Effector memory CD8-positive, alpha-beta T cell (primary cell): ENCODE measurements around the gene ELAC1.
"Not testable (repeated sequence)": the region's sequence is repeated elsewhere in the genome, so short reads cannot be mapped to it uniquely, and the experiment has no call there.

Source experiments
- ATAC-seq: fragments of 150-1000 bp; cut with Tn5 transposase; replicated peaks from 2 replicates; pipeline ENCODE4 v1.10.0; 2021; ENCODE audit warnings: mild to moderate bottlenecking, moderate library complexity
- DNase-seq, 3 experiments: peaks; one replicate each; pipeline ENCODE4 v3.0.0; 2021
- H3K27ac Mint-ChIP-seq, 2 donors: one replicate each; pipeline ENCODE4 v1.8.0; 2022; ENCODE audit warnings: mild to moderate bottlenecking in 2 of 2, mixed read lengths in 2 of 2, moderate library complexity in 2 of 2
- H3K27me3 Mint-ChIP-seq, 2 donors: one replicate each; pipeline ENCODE4 v1.8.0; 2022; ENCODE audit warnings: mixed read lengths in 2 of 2
- H3K36me3 Mint-ChIP-seq: one replicate; pipeline ENCODE4 v1.8.0; 2022; ENCODE audit warnings: mild to moderate bottlenecking, moderate library complexity, mixed read lengths; ENCODE audit not compliant: insufficient read depth
- H3K4me1 Mint-ChIP-seq, 2 donors: one replicate each; pipeline ENCODE4 v1.8.0; 2022; ENCODE audit warnings: low read depth in 2 of 2, mixed read lengths in 2 of 2
- H3K4me3 Mint-ChIP-seq, 2 donors: one replicate each; pipeline ENCODE4 v1.8.0; 2022; ENCODE audit warnings: mild to moderate bottlenecking in 2 of 2, mixed read lengths in 2 of 2, moderate library complexity in 2 of 2
- H3K9me3 Mint-ChIP-seq, 2 donors: one replicate each; pipeline ENCODE4 v1.8.0; 2022; ENCODE audit warnings: mixed read lengths in 2 of 2
- total RNA-seq, 9 experiments: gene quantifications; one replicate each; lab custom pipeline; 2026; lab: John Stamatoyannopoulos, UW

ELAC1 gene, protein sequence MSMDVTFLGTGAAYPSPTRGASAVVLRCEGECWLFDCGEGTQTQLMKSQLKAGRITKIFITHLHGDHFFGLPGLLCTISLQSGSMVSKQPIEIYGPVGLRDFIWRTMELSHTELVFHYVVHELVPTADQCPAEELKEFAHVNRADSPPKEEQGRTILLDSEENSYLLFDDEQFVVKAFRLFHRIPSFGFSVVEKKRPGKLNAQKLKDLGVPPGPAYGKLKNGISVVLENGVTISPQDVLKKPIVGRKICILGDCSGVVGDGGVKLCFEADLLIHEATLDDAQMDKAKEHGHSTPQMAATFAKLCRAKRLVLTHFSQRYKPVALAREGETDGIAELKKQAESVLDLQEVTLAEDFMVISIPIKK
- total RNA-seq = 4.7 to 10.2 (median 6.9) reads per million in 9 experiments

DNA sequence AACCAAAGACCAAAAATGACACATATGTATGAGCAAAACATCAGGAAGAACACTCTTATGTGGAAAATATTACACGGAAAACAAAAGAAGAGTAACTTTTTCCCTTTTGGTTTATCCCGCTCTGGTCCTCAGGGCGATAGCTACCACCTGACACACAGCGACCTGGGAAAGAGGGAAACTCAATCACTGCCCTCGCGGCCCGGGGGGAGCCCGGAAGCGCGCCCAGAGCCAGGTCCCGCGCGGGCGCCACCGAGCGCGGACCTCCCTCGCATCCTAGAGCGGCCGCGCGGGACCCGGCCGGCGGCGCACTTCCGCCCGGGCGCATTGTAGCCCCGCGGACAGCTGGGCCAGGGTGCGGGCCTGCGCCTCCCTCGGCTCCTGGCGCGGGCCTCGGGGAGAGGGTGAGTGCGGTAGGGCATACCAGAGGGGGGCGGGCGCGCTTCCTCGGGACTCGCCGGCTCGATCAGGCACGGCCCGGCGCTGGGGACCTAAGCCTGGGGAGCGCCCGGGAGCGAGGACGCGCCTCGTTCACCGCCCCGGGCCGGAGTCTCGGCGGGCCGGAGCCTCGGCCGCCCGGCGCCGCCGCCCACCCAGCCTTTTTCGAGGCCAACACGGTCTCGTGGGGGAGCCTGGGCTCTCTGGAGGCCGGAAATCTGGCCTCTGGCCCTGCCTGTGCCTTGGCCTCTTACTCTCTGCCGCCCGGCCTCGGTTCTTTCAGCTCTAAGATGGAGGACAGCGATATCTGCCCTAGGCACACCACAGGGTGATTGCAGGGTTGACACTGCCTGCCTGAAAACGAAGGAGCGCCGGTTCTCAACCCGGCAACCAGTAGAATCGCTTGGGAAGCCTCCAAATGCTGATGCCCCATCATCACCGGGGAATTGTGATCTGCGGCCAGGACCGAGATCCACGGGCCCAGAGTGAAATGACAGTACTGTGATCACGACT lies at the start of gene ELAC1:
TSS of gene ELAC1 (plus strand) at position 327 of the 948 bp plus-strand sequence. CDS start 6,365 bp downstream, outside the sequence.
- peaks cover 20 to 23% of the 10 kb centered on the region in 2 donors for H3K4me1 Mint-ChIP-seq
- peaks cover 2% of the 10 kb centered on the region for H3K36me3 Mint-ChIP-seq
- ATAC-seq (peak; percentile 91), DNase-seq (peak; percentile 55 to 66 (median 64))
- peak within 1 kb of the TSS; percentile 67 to 87 for H3K27ac Mint-ChIP-seq
- peak within 1 kb of the TSS; percentile 76 to 87 for H3K4me3 Mint-ChIP-seq
- peaks cover 3 to 6% of the 10 kb centered on the region in 2 donors for H3K9me3 Mint-ChIP-seq
- peaks cover 0 to 7% of the 10 kb centered on the region in 2 donors for H3K27me3 Mint-ChIP-seq

DNA sequence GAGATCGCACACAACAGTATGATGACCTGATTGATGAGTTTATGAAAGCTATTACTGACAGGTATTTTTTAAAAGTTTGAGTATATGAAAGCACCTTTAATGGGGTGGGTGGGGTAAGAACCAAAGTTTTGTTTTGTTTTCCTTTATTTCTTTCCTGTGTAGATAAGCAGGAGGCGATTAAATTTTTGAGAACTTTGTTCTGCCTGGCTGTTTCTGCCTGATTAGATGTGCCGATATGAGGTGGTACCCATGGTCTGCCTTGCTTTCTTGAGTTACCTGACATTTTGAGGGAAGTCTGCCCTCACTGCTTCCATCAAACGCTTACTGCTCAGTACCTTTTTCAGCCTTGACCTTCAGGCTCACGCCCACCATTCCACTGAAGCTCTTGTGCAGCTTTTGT lies 49.7 kb upstream of the ELAC1 start:
- H3K27me3 Mint-ChIP-seq = no peaks in the 10 kb centered on the region
- no peak overlapping the region for H3K4me3 Mint-ChIP-seq
- no peak for ATAC-seq
- H3K27ac Mint-ChIP-seq = peak overlapping the region in 1 of 2 donors; percentile 22
- H3K4me1 Mint-ChIP-seq = peaks cover 0 to 9% of the 10 kb centered on the region in 2 donors
- H3K9me3 Mint-ChIP-seq = no peaks in the 10 kb centered on the region
- DNase-seq = no peak
- H3K36me3 Mint-ChIP-seq = peaks cover 40% of the 10 kb centered on the region

DNA sequence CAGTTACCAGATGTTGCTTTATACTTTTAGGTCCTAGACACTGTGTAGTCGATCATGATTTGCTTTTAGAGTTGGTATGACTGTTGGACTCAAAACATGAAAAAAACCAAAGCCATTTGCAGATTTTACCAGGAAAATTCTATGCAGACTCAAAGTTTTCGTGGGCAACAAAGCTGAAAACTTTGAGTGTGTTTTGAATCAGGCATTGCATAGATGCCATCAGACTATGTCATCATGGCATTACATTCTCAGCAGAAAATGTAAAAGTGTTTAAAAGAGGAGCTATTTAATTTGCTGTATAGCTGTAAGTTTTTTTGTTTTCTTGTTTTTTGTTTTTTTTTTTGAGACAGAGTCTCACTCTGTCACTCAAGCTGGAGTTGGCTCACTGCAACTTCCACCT lies 43.5 kb upstream of the ELAC1 start:
- Mint-ChIP-seq H3K27ac (no peak overlapping the region), H3K4me3 (no peak overlapping the region), H3K9me3 (no peaks in the 10 kb centered on the region), H3K36me3 (peaks cover 72% of the 10 kb centered on the region), H3K4me1 (peaks cover 0 to 4% of the 10 kb centered on the region in 2 donors), H3K27me3 (no peaks in the 10 kb centered on the region)
- no peak for DNase-seq
- ATAC-seq = no peak

DNA sequence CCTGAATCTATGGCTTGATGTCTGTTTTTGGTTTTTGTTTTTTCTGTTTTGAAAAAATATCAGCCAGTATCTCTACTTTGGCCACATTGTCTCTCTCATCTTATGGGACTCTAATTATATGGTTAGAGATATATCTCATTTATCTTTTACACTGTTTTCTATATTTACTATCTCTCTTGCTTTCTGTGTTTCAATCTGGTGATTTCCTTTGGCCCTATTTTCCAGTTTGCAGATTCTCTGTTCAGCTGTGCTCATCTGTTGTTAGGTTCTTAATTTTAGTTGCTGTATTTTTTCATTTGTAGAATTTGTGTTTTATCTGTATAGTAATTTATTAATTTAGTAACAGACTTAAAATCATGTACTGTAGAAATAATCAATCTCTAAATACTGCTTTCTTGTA lies 41.3 kb upstream of the ELAC1 start:
- no peaks in the 10 kb centered on the region for H3K4me1 Mint-ChIP-seq
- H3K36me3 Mint-ChIP-seq = peaks cover 68% of the 10 kb centered on the region
- H3K4me3 Mint-ChIP-seq = no peak overlapping the region
- no peak for DNase-seq
- ATAC-seq = no peak
- no peak overlapping the region for H3K27ac Mint-ChIP-seq
- no peaks in the 10 kb centered on the region for H3K9me3 Mint-ChIP-seq
- H3K27me3 Mint-ChIP-seq = no peaks in the 10 kb centered on the region

DNA sequence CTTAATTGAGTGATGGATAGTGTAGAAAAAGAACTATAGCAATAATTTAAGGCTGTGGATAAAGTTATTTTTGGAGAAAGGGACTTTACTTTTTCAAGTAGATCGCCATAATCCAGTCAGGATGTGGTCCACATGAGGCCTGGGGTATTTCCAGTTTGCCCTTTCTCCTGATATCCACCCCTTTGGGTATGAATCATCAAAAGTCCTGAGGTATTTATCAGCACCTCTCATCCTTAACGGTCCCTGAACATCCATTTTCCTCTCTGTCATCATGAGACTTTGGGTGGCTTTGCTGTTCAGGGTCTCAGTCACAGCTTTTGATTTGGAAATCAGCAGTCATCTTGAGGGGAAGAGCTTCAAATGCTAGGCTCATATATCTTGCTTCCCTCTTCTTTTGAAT lies 39.3 kb upstream of the ELAC1 start:
- DNase-seq (no peak), ATAC-seq (no peak)
- peaks cover 75% of the 10 kb centered on the region for H3K36me3 Mint-ChIP-seq
- no peaks in the 10 kb centered on the region for H3K9me3 Mint-ChIP-seq
- no peaks in the 10 kb centered on the region for H3K27me3 Mint-ChIP-seq
- no peak overlapping the region for H3K4me3 Mint-ChIP-seq
- H3K27ac Mint-ChIP-seq = peak overlapping the region in 1 of 2 donors; percentile 6
- H3K4me1 Mint-ChIP-seq = no peaks in the 10 kb centered on the region

DNA sequence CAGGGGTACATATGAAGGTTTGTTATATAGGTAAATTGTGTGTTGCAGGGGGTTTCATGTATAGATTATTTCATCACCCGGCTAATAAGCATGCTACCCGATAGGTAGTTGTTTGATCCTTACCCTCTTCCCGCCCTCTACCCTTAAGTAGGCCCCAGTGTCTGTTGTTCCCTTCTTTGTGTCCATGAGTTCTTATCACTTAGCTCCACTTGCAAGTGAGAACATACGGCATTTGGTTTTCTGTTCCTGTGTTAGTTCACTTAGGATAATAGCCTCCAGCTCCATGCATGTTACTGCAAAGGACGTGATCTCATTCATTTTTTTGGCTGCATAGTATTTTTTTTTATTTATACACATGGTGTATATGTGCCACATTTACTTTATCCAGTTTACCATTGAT lies 34.2 kb upstream of the ELAC1 start:
- H3K36me3 Mint-ChIP-seq = peaks cover 46% of the 10 kb centered on the region
- ATAC-seq = no peak
- no peak overlapping the region for H3K4me3 Mint-ChIP-seq
- no peak for DNase-seq
- H3K4me1 Mint-ChIP-seq = peaks cover 0 to 7% of the 10 kb centered on the region in 2 donors
- H3K9me3 Mint-ChIP-seq = no peaks in the 10 kb centered on the region
- no peak overlapping the region for H3K27ac Mint-ChIP-seq
- H3K27me3 Mint-ChIP-seq = no peaks in the 10 kb centered on the region

DNA sequence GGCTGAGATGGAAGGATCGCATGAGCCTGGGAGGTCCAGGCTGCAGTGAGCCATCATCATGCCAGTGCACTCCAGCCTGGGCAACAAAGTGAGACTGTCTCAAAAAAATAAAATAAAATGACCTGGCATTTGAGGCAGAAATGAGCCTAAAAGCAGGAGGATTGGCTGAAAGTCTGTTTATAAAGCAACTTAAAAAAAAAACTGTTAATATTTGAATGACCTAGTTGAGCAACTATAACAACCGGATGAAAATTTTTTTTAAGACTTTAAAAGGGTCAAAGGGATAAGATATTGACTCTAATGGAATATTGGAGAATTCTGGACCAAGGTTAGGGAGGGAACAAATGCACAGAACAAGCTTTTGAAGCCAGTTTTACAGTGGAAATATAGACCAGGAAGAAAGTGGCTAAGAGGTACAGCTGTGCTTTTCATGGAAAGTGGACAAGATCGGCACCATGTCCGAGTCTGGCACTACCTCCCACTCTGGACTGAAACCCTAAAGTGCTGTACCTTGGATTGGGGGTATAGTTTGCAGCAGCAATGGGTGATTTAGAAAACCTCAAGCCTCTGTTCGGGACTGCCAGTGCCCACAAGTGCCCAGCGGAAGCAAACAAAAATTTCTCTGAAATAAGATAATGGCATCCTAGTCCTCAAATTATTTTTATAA lies 33.2 kb upstream of the ELAC1 start:
- Mint-ChIP-seq H3K27me3 (no peaks in the 10 kb centered on the region), H3K36me3 (peaks cover 36% of the 10 kb centered on the region), H3K9me3 (no peaks in the 10 kb centered on the region), H3K27ac (peak overlapping the region in 1 of 2 donors; percentile 78), H3K4me1 (peaks cover 0 to 7% of the 10 kb centered on the region in 2 donors), H3K4me3 (no peak overlapping the region)
- no peak for DNase-seq
- ATAC-seq = no peak

DNA sequence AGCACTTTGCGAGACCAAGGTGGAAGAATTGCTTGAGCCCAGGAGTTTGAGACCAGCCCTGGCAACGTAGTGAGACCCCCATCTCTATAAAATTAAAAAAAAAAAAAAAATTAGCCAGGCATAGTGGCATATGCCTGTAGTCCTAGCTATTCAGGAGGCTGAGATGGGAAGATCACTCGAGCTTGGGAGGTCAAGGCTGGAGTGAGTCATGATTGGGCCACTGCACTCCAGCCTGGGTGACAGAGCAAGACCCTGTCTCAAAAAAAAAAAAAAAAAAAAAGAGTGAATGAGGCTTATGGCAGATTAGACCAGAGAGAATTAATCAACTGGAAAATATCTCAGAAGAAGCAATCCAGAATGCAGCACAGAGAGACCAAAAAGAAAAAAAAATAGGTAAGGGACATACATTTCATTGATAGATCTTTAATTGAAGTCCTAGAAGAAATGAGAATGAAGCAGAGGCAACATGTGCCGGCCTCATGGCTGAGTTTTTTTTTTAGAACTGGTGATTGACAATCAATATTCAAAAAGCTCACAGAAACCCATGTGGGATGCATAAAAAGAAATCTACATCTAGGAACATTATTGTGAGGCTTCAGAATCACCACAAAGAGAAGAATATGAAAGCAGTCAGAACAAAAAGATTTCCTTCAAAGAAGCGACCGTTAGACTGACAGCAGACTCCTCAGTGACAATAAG lies 32.2 kb upstream of the ELAC1 start:
- DNase-seq (no peak), ATAC-seq (no peak)
- Mint-ChIP-seq H3K4me1 (peaks cover 0 to 7% of the 10 kb centered on the region in 2 donors), H3K36me3 (peaks cover 39% of the 10 kb centered on the region), H3K9me3 (no peaks in the 10 kb centered on the region), H3K4me3 (no peak overlapping the region), H3K27me3 (no peaks in the 10 kb centered on the region), H3K27ac (peak overlapping the region; percentile 77 to 78)

DNA sequence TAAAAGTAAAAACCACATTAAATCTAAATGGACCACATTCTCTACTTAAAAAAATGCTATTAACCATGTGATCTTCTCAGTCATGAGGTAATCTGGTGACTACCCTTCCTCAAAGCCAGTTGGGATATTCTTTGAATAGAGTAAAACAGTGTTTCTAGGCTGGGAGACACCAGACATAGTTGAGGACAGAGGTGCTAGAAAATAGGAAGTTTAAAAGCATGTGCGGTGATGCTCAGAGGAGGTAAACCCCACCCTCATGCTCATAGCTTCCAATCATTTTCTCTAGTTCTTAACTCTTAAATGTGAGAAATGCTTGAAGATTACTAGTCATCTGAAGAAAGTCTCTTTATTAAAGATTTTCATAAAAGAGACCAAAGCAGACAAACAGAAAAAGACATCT lies 30.7 kb upstream of the ELAC1 start:
- H3K9me3 Mint-ChIP-seq = no peaks in the 10 kb centered on the region
- H3K4me3 Mint-ChIP-seq = no peak overlapping the region
- peaks cover 0 to 7% of the 10 kb centered on the region in 2 donors for H3K4me1 Mint-ChIP-seq
- peaks cover 47% of the 10 kb centered on the region for H3K36me3 Mint-ChIP-seq
- DNase-seq (no peak), ATAC-seq (no peak)
- no peaks in the 10 kb centered on the region for H3K27me3 Mint-ChIP-seq
- peak overlapping the region in 1 of 2 donors; percentile 78 for H3K27ac Mint-ChIP-seq

DNA sequence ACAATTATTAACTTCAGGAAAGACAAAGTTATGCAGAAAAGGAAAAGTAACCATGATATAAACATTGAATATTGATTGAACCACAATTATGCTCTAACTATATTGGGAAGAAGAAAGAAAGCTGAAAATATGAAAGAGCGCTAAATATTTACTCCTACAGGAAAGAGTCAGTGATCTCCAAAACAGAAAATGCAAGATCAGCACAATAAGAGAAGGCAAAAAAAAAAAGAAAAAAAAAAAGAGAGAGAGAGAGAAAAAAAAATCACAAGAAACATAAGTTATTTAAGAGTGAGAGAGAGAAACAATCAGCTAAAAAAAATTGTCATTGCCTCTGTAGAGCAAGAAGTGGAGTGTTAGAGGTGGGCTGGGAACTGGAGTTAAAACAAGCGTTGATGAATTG lies 28.9 kb upstream of the ELAC1 start:
- no peaks in the 10 kb centered on the region for H3K27me3 Mint-ChIP-seq
- no peak for DNase-seq
- peak overlapping the region in 1 of 2 donors; percentile 69 for H3K27ac Mint-ChIP-seq
- H3K36me3 Mint-ChIP-seq = peaks cover 43% of the 10 kb centered on the region
- H3K9me3 Mint-ChIP-seq = no peaks in the 10 kb centered on the region
- no peak overlapping the region for H3K4me3 Mint-ChIP-seq
- ATAC-seq = no peak
- H3K4me1 Mint-ChIP-seq = peaks cover 0 to 7% of the 10 kb centered on the region in 2 donors

DNA sequence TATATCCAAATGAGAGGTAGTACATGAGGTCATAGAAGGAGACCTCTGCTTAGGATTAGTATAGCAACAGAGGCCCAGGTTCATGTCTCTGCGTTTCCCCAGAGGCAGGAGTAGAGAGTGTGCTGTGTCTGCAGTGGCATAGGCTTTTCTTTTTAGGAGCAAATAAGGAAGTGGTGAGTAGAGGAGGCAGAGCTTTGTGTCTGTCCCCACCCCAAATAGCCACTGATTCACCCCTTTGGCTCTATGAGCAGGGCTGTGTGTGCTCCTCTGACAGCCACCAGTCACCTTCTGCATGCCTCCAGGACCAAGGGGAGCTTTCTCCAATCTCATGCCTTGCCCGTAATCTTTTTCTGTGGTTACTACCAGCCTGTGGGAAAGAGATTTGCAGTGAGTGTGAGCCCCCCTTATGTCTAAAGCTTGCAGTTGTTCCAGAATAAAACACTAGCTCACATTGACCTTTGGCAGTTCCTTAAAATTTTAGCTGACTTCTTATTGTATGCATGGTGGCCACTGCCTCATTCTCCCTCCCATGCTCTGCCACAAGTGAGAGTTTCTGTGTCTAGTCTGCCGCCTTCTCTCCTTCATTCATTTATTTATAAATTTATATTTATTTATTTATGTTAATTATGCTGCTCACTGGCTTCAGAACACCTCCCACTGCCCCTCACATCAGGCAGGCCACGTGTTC lies 23.5 kb upstream of the ELAC1 start:
- peaks cover 28% of the 10 kb centered on the region for H3K36me3 Mint-ChIP-seq
- no peaks in the 10 kb centered on the region for H3K27me3 Mint-ChIP-seq
- H3K27ac Mint-ChIP-seq = peak overlapping the region in 1 of 2 donors; percentile 5
- DNase-seq (no peak), ATAC-seq (no peak)
- H3K4me3 Mint-ChIP-seq = no peak overlapping the region
- H3K4me1 Mint-ChIP-seq = no peaks in the 10 kb centered on the region
- H3K9me3 Mint-ChIP-seq = no peaks in the 10 kb centered on the region

DNA sequence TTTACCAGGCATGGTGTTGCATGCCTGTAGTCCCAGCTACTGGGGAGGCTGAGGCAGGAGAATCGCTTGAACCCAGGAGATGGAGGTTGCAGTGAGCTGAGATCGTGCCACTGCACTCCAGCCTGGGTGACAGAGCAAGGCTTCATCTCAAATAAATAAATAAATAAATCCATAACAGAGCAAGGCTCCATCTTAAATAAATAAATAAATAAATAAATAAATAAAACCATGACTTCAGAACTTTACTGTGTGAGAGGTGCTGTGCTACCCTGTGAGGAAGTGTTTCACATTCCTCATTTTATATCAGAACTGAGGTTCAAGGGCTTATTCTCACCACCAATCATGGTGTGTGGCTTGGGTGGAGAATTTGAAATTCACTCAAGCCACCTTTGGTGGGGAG lies 21.9 kb upstream of the ELAC1 start:
- peaks cover 22% of the 10 kb centered on the region for H3K36me3 Mint-ChIP-seq
- not testable (repeated sequence) for H3K9me3 Mint-ChIP-seq, H3K27me3 Mint-ChIP-seq, ATAC-seq, DNase-seq, H3K4me3 Mint-ChIP-seq, H3K4me1 Mint-ChIP-seq, H3K27ac Mint-ChIP-seq
